Ishikawa (cell line): ENCODE results near the gene INPP4B.

ENCODE experiments used
- CEBPB ChIP-seq: IDR thresholded peaks from 2 replicates; pipeline ENCODE4 v1.6.1; 2012
- CREB1 ChIP-seq: IDR thresholded peaks from 2 replicates; pipeline ENCODE4 v1.6.1; 2012; ENCODE audit warnings: low read depth
- EP300 ChIP-seq: IDR thresholded peaks from 2 replicates; pipeline ENCODE4 v1.6.1; 2012; ENCODE audit warnings: borderline replicate concordance
- MAX ChIP-seq: IDR thresholded peaks from 2 replicates; pipeline ENCODE4 v1.6.1; 2012
- RAD21 ChIP-seq: IDR thresholded peaks from 2 replicates; pipeline ENCODE4 v1.6.1; 2012; ENCODE audit warnings: low read depth
- REST ChIP-seq: IDR thresholded peaks from 2 replicates; pipeline ENCODE4 v1.6.1; 2012; ENCODE audit warnings: low read depth, mild to moderate bottlenecking
- TAF1 ChIP-seq: IDR thresholded peaks from 2 replicates; pipeline ENCODE4 v1.6.1; 2012; ENCODE audit warnings: low read depth, mild to moderate bottlenecking
- TEAD4 ChIP-seq: IDR thresholded peaks from 2 replicates; pipeline ENCODE4 v1.6.1; 2012
- USF1 ChIP-seq: IDR thresholded peaks from 2 replicates; pipeline ENCODE4 v1.6.1; 2012
- ZBTB7A ChIP-seq: IDR thresholded peaks from 2 replicates; pipeline ENCODE4 v1.6.1; 2012; ENCODE audit warnings: low read depth

GRCh38 chr4:142428715-142429114 is 417.4 kb downstream of the INPP4B start:
- TF ChIP-seq REST (no peak), RAD21 (no peak), CREB1 (no peak), EP300 (no peak), TEAD4 (no peak), MAX (no peak), TAF1 (no peak), CEBPB (no peak), USF1 (no peak), ZBTB7A (no peak)
